ENCODE measurements around the gene ANKUB1. TPM values are rescaled to one million over a fixed set of nuclear protein-coding genes. Genes with fewer than 3 reads are reported as not detected.
A peak's percentile ranks its signal among the peaks of the same experiment; 100 is the strongest.

Gene ANKUB1
- total RNA-seq, 1 donor from 2014 or later: not detected

GRCh38 chr3:149763565-149764195 is 28.7 kb downstream of the ANKUB1 start:
- no peak for DNase-seq (ENCODE audit: low spot score)

- DNase-seq (ENCODE audit: low spot score): no peak
Observed at GRCh38 chr3:149753717-149754116, 38.6 kb downstream of the ANKUB1 start.

DNA sequence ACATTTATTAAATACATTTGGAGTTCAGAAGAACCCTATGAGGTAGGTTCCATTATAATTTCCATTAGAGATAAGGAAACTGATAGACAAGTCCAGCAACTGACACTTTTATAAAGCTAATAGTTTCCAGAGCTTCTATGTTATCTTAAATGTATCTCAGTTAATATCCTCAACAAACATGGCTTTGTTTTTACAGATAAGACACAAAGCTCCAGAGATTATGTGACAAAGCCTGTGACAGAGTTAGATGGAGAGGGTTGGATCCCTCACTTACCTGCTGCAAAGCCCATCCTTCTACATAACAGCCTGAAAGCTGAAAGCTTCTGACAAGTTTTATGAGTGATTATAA is 39.6 kb downstream of the ANKUB1 start:
- no peak for DNase-seq (ENCODE audit: low spot score)

DNA sequence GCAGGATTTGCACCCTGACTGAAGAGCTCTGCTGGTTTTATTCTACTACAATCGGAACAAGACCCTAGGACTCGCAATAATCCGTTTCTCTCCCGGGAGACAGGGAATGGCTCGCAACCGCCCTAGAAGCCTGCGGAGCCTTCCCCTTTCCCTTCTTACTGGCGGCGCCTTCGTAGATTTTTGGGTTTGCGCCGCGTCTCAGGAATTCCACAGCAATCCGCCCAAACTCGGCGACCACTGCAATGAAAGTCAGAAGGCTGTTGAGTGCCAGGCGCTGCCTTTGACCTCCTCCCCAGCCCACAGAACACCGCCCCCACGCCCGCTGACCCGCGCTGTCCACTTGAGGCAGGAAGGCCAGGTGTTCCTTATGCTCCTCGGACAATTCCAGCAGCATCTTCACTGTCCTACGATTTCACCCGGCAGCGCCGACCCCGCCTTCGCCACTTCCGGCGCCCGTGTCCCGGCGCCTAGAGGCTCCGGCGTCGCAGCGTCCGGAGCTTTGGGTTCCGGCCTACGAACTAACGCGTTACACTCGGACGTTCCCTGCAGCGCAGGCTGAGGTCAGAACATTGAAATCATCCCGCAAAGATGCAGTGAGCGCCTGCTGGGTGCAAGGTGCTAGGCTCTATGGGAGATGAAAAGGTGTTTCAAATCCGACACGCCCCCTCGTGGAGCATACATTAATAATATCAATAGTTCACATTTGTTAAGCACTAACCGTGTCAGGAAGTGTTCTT is 40.1 kb downstream of the ANKUB1 start, which contains the start of gene COMMD2:
Gene COMMD2 (minus strand): TSS at position 439 of the 737 bp plus-strand sequence. CDS start 45 bp downstream, at position 394.
- DNase-seq (ENCODE audit: low spot score): peak; percentile 76

- no peak for DNase-seq (ENCODE audit: low spot score)
Observed at GRCh38 chr3:149751551-149751950, 40.8 kb downstream of the ANKUB1 start.

DNA sequence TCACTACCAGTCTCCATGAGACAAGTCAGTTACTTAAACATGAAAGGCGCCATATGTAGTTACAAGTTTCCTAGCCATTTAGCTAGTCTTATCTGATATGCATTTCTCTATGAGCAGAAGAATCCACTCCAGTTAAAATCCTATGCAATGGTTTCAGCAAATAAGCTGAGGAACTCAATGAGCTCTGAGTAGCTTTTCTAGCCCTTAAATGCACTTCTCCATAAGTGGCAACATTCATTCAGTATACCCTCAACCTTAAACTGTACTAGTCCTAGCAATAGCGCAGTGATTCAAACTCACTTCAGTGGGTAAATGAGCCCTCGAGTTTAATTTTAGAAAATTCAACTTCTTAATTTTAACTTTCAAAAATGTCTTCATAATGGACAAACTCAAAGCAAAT is 47.7 kb downstream of the ANKUB1 start:
- DNase-seq (ENCODE audit: low spot score): no peak

- no peak for DNase-seq (ENCODE audit: low spot score)
Observed at GRCh38 chr3:149744151-149744550, 48.2 kb downstream of the ANKUB1 start.

- no peak for DNase-seq (ENCODE audit: low spot score)
Observed at GRCh38 chr3:149739396-149739795, 53.0 kb downstream of the ANKUB1 start.

GRCh38 chr3:149738876-149739275 is 53.5 kb downstream of the ANKUB1 start:
- no peak for DNase-seq (ENCODE audit: low spot score)

DNA sequence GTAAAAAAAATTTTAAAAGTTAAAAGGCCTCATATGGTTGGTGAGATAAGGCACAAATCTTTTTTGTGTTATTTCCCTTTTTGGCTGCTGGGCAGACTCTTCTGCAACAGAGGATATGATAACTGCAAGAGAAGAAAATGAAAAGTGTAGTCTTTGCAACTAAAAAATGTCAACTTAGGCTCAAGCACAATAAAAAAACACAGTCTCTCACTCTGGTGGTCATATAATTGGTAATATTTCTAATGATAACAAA is 55.5 kb downstream of the ANKUB1 start:
- no peak for DNase-seq (ENCODE audit: low spot score)

- no peak for DNase-seq (ENCODE audit: low spot score)
Observed at GRCh38 chr3:149736175-149736952, 56.0 kb downstream of the ANKUB1 start.

GRCh38 chr3:149732234-149732633 is 60.1 kb downstream of the ANKUB1 start:
- DNase-seq (ENCODE audit: low spot score): no peak

GRCh38 chr3:149727656-149728055 is 64.7 kb downstream of the ANKUB1 start:
- no peak for DNase-seq (ENCODE audit: low spot score)

- DNase-seq (ENCODE audit: low spot score): no peak
Observed at GRCh38 chr3:149726716-149727407, 65.5 kb downstream of the ANKUB1 start.

- no peak for DNase-seq (ENCODE audit: low spot score)
Observed at GRCh38 chr3:149723781-149724180, 68.6 kb downstream of the ANKUB1 start.

DNA sequence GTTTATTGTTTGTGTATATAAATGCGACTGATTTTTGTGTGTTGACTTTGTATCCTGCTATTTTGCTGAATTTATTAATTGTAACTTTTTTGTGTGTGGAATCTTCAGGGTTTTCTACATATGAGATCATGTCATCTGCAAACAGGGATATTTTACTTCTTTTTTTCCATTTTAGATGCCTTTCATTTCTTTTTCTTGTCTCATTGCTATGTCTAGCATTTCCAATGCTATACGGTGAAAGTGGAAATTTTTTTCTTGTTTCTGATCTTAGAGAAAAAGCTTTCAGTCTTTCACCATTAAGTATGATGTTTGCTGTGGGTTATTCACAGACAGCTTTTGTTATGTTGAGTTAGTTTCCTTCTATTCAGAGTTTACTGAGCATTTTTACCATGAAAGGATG is 71.4 kb downstream of the ANKUB1 start:
- no peak for DNase-seq (ENCODE audit: low spot score)

GRCh38 chr3:149717391-149718056 is 74.8 kb downstream of the ANKUB1 start:
- DNase-seq (ENCODE audit: low spot score): peak; percentile 68

DNA sequence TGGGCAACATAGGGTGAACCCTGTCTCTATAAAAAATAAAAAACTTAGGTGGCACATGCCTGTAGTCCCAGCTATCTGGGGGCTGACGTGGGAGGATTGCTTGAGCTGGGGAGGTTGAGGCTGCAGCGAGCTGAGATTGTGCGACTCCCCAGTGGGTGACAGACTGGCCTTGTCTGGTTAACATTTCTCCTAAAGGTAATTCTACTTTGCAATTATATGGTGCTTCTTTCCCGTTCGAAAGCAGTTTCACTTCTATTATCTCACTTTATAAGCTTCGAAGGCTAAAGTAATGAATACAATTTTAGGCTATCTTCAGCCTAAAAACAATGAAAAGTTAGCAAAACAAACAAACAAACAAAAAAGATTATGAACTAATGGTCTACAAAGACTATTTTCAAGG is 75.4 kb downstream of the ANKUB1 start:
- no peak for DNase-seq (ENCODE audit: low spot score)

DNA sequence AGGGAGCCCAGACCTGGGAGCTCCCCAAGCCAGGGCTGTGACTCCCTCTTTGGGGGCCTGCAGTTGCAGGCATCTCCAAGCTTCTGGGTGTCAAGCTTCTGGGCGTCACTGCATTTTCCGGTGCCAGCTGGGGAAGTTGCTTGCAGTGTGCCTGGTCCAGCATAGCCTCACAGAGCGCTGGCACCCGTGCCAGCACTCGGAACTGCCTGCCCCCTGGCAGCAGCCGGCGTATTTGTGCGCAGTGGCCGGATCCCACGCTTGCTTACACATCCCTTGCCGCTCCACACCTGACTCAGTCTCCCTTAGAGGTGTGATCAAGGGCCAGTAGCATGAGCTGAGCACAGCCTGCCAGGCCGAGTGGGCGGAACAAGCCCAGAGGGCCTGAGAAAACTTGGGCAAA is 77.1 kb downstream of the ANKUB1 start:
- no peak for DNase-seq (ENCODE audit: low spot score)

- no peak for DNase-seq (ENCODE audit: low spot score)
Observed at GRCh38 chr3:149713730-149714654, 78.4 kb downstream of the ANKUB1 start.

Measured in mucosa of gallbladder (tissue), 1 donor.